SK-N-SH (cell line): ENCODE results near the gene IL17REL.

Experiments used
- RFX5 ChIP-seq: IDR thresholded peaks from 2 replicates; pipeline ENCODE4 v1.6.1; 2012; ENCODE audit warnings: mild to moderate bottlenecking, improper control_type of control experiment, low read length
- TAF1 ChIP-seq: IDR thresholded peaks from 2 replicates; pipeline ENCODE4 v1.6.1; 2012; ENCODE audit warnings: low read depth, mild to moderate bottlenecking, low read length, moderate library complexity, borderline replicate concordance

- TF ChIP-seq TAF1 = no peak
- TF ChIP-seq RFX5 = no peak
Observed at GRCh38 chr22:50012211-50013181, at the start of gene IL17REL.
